ENCODE measurements around the gene ASS1. TPM values are rescaled to one million over a fixed set of nuclear protein-coding genes. Genes with fewer than 3 reads are reported as not detected.
A peak's percentile ranks its signal among the peaks of the same experiment; 100 is the strongest.

The ASS1 gene
- total RNA-seq, 1 donor from 2014 or later, result 16.7 TPM

- DNase-seq (ENCODE audit: low spot score in 2 of 2) (peak in 1 of 2 donors; percentile 80), FAIRE-seq (no peak)
Measured at GRCh38 chr9:130451509-130452388, 7.0 kb downstream of the ASS1 start.

- no peak for DNase-seq (ENCODE audit: low spot score in 2 of 2)
- no peak for FAIRE-seq
Measured at GRCh38 chr9:130452835-130453234, 8.1 kb downstream of the ASS1 start.

GRCh38 chr9:130453487-130453886 lies 8.7 kb downstream of the ASS1 start:
- no peak for FAIRE-seq
- DNase-seq (ENCODE audit: low spot score in 2 of 2), result no peak

- FAIRE-seq, result no peak
Measured at GRCh38 chr9:130454096-130454811, 9.5 kb downstream of the ASS1 start.

GRCh38 chr9:130454812-130455325 lies 10.1 kb downstream of the ASS1 start:
- no peak for FAIRE-seq
- DNase-seq (ENCODE audit: low spot score in 2 of 2), result no peak

More at GRCh38 chr9:130454096-130454811, 9.5 kb downstream of the ASS1 start:
- DNase-seq (ENCODE audit: low spot score in 2 of 2), result no peak

- DNase-seq (ENCODE audit: low spot score in 2 of 2) (no peak), FAIRE-seq (no peak)
Measured at GRCh38 chr9:130458027-130458803, 13.5 kb downstream of the ASS1 start.

GRCh38 chr9:130458804-130459067 lies 14.0 kb downstream of the ASS1 start:
- no peak for DNase-seq (ENCODE audit: low spot score in 2 of 2)
- FAIRE-seq, result no peak

- no peak for FAIRE-seq
Measured at GRCh38 chr9:130459151-130459550, 14.4 kb downstream of the ASS1 start.

GRCh38 chr9:130459941-130460669 lies 15.3 kb downstream of the ASS1 start:
- FAIRE-seq (no peak), DNase-seq (ENCODE audit: low spot score in 2 of 2) (no peak)

More at GRCh38 chr9:130459151-130459550, 14.4 kb downstream of the ASS1 start:
- no peak for DNase-seq (ENCODE audit: low spot score in 2 of 2)

- FAIRE-seq (no peak), DNase-seq (ENCODE audit: low spot score in 2 of 2) (peak; percentile 62 to 82)
Measured at GRCh38 chr9:130461218-130461630, 16.5 kb downstream of the ASS1 start.

GRCh38 chr9:130461731-130462130 lies 17.0 kb downstream of the ASS1 start:
- DNase-seq (ENCODE audit: low spot score in 2 of 2), result no peak
- FAIRE-seq, result no peak

GRCh38 chr9:130462685-130463540 lies 18.2 kb downstream of the ASS1 start:
- FAIRE-seq (no peak), DNase-seq (ENCODE audit: low spot score in 2 of 2) (no peak)

- FAIRE-seq (no peak), DNase-seq (ENCODE audit: low spot score in 2 of 2) (no peak)
Measured at GRCh38 chr9:130463763-130464745, 19.3 kb downstream of the ASS1 start.

GRCh38 chr9:130465383-130466096 lies 20.8 kb downstream of the ASS1 start:
- no peak for FAIRE-seq
- no peak for DNase-seq (ENCODE audit: low spot score in 2 of 2)

- DNase-seq (ENCODE audit: low spot score in 2 of 2) (no peak), FAIRE-seq (no peak)
Measured at GRCh38 chr9:130466537-130467217, 21.9 kb downstream of the ASS1 start.

GRCh38 chr9:130467316-130467715 lies 22.6 kb downstream of the ASS1 start:
- no peak for DNase-seq (ENCODE audit: low spot score in 2 of 2)
- no peak for FAIRE-seq

GRCh38 chr9:130468566-130468965 lies 23.8 kb downstream of the ASS1 start:
- no peak for DNase-seq (ENCODE audit: low spot score in 2 of 2)
- FAIRE-seq, result no peak

All from frontal cortex (tissue), 4 donors.